Keratinocyte (primary cell): ENCODE results near the gene SDR39U1.
"Not testable (repeated sequence)": the region's sequence is repeated elsewhere in the genome, so short reads cannot be mapped to it uniquely, and the experiment has no call there.

Experiments used
- CTCF ChIP-seq, 3 experiments: IDR thresholded peaks in 1 of 3; conservative IDR thresholded peaks in 1 of 3; optimal IDR thresholded peaks in 1 of 3; 2 replicates in 2 of 3; 3 replicates in 1 of 3; pipeline versions ENCODE3 to v1.5.1; 2011; ENCODE audit warnings: low read length in 3 of 3, mild to moderate bottlenecking in 3 of 3, moderate library complexity in 2 of 3, control low read depth in 1 of 3, inconsistent platforms in 1 of 3; ENCODE audit not compliant: insufficient read depth in 2 of 3; ENCODE audit errors: extremely low read depth in 1 of 3
- EZH2 ChIP-seq: IDR thresholded peaks from one replicate; pipeline ENCODE4 v1.6.1; 2012; ENCODE audit warnings: inconsistent platforms, mild to moderate bottlenecking, low read length, moderate library complexity

GRCh38 chr14:24482699-24483303 is 40.2 kb upstream of the SDR39U1 start:
- TF ChIP-seq CTCF (optimal IDR thresholded peaks at IDR 0.05 in 1 of 3, IDR thresholded peaks at IDR 0.05 in 1 of 3, conservative IDR thresholded peaks at IDR 0.05 in 1 of 3; ENCODE audit: extremely low read depth in 1 of 3, insufficient read depth in 2 of 3, low read length in 3 of 3); EZH2: not testable (repeated sequence)
